Parathyroid adenoma (tissue), 2 donors: ENCODE measurements around the gene PYGB.

Source experiments
- H2AFZ ChIP-seq: fragments of 300-600 bp; sonication (generic); one replicate; pipeline ENCODE4 v1.7.0; 2017; ENCODE audit warnings: antibody characterized with exemption, mild to moderate bottlenecking
- H3K27ac ChIP-seq: fragments of 300-600 bp; sonication (generic); one replicate; pipeline ENCODE4 v1.7.0; 2017
- H3K27me3 ChIP-seq: fragments of 300-600 bp; sonication (generic); one replicate; pipeline ENCODE4 v1.7.0; 2017; ENCODE audit warnings: low read length; ENCODE audit not compliant: control insufficient read depth, insufficient read depth
- H3K36me3 ChIP-seq: fragments of 300-600 bp; sonication (generic); one replicate; pipeline ENCODE4 v1.7.0; 2017; ENCODE audit warnings: low read length; ENCODE audit not compliant: control insufficient read depth, insufficient read depth
- H3K4me1 ChIP-seq: fragments of 300-600 bp; sonication (generic); one replicate; pipeline ENCODE4 v1.7.0; 2017; ENCODE audit warnings: control low read depth
- H3K4me2 ChIP-seq: fragments of 300-600 bp; sonication (generic); one replicate; pipeline ENCODE4 v1.7.0; 2017; ENCODE audit warnings: low read length
- H3K4me3 ChIP-seq: fragments of 300-600 bp; sonication (generic); one replicate; pipeline ENCODE4 v1.7.0; 2017; ENCODE audit warnings: low read depth, low read length
- H3K79me2 ChIP-seq: fragments of 300-600 bp; sonication (generic); one replicate; pipeline ENCODE4 v1.7.0; 2017; ENCODE audit warnings: control low read depth
- H3K9ac ChIP-seq: fragments of 300-600 bp; sonication (generic); one replicate; pipeline ENCODE4 v1.7.0; 2017; ENCODE audit warnings: mild to moderate bottlenecking
- H3K9me3 ChIP-seq: fragments of 300-600 bp; sonication (generic); one replicate; pipeline ENCODE4 v1.7.0; 2017; ENCODE audit warnings: low read length; ENCODE audit not compliant: control insufficient read depth
- CTCF ChIP-seq: fragments of 300-600 bp; sonication (generic); IDR thresholded peaks from one replicate; pipeline ENCODE4 v1.7.0; 2017; ENCODE audit warnings: antibody characterized with exemption, mild to moderate bottlenecking
- donor health status: primary hyperparathyroidism.

PYGB gene

GRCh38 chr20:25211273-25211672, 36.6 kb upstream of the PYGB start:
- no peak for TF ChIP-seq CTCF
- no peaks in the 10 kb centered on the region for H3K4me1 ChIP-seq
- H3K4me3 ChIP-seq, result no peak overlapping the region
- H3K79me2 ChIP-seq, result no peaks in the 10 kb centered on the region
- no peak overlapping the region for H2AFZ ChIP-seq
- H3K27me3 ChIP-seq, result no peaks in the 10 kb centered on the region
- H3K9me3 ChIP-seq, result no peaks in the 10 kb centered on the region
- H3K36me3 ChIP-seq, result no peaks in the 10 kb centered on the region
- no peak overlapping the region for H3K4me2 ChIP-seq
- H3K27ac ChIP-seq, result no peak overlapping the region
- no peak overlapping the region for H3K9ac ChIP-seq

GRCh38 chr20:25212242-25212641, 35.6 kb upstream of the PYGB start:
- TF ChIP-seq CTCF, result no peak

GRCh38 chr20:25213566-25214425, 34.1 kb upstream of the PYGB start:
- Histone ChIP-seq H3K4me3 (no peak overlapping the region), H3K27ac (no peak overlapping the region), H2AFZ (no peak overlapping the region), H3K36me3 (no peaks in the 10 kb centered on the region), H3K9me3 (no peaks in the 10 kb centered on the region), H3K4me1 (no peaks in the 10 kb centered on the region), H3K4me2 (no peak overlapping the region), H3K27me3 (no peaks in the 10 kb centered on the region), H3K79me2 (no peaks in the 10 kb centered on the region), H3K9ac (no peak overlapping the region)
- no peak for TF ChIP-seq CTCF

More at GRCh38 chr20:25212242-25212641, 35.6 kb upstream of the PYGB start:
- Histone ChIP-seq H3K27me3 (no peaks in the 10 kb centered on the region), H3K36me3 (no peaks in the 10 kb centered on the region), H3K9ac (no peak overlapping the region), H3K4me1 (no peaks in the 10 kb centered on the region), H3K27ac (no peak overlapping the region), H3K9me3 (no peaks in the 10 kb centered on the region), H3K4me3 (no peak overlapping the region), H3K79me2 (no peaks in the 10 kb centered on the region), H2AFZ (no peak overlapping the region), H3K4me2 (no peak overlapping the region)

- no peak for TF ChIP-seq CTCF
- Histone ChIP-seq H2AFZ (no peak overlapping the region), H3K4me3 (no peak overlapping the region), H3K4me2 (no peak overlapping the region), H3K4me1 (no peaks in the 10 kb centered on the region), H3K9ac (no peak overlapping the region), H3K36me3 (no peaks in the 10 kb centered on the region), H3K27me3 (no peaks in the 10 kb centered on the region), H3K9me3 (no peaks in the 10 kb centered on the region), H3K79me2 (no peaks in the 10 kb centered on the region), H3K27ac (no peak overlapping the region)
Measured at GRCh38 chr20:25214426-25214790, 33.5 kb upstream of the PYGB start.

- Histone ChIP-seq H3K36me3 (no peaks in the 10 kb centered on the region), H3K9ac (no peak overlapping the region), H3K4me2 (no peak overlapping the region), H3K79me2 (no peaks in the 10 kb centered on the region), H3K27ac (no peak overlapping the region), H3K4me1 (no peaks in the 10 kb centered on the region), H3K9me3 (no peaks in the 10 kb centered on the region), H3K4me3 (no peak overlapping the region), H3K27me3 (no peaks in the 10 kb centered on the region), H2AFZ (no peak overlapping the region)
- TF ChIP-seq CTCF, result no peak
Measured at GRCh38 chr20:25214819-25215218, 33.1 kb upstream of the PYGB start.
